ENCODE results near the gene NFXL1. TPM values are rescaled to one million over a fixed set of nuclear protein-coding genes. Genes with fewer than 3 reads are reported as not detected.
A peak's percentile ranks its signal among the peaks of the same experiment; 100 is the strongest.

The NFXL1 gene
- total RNA-seq, 4 donors from 2014 or later, result 3.7 to 10.8 (median 5.5) TPM

DNA sequence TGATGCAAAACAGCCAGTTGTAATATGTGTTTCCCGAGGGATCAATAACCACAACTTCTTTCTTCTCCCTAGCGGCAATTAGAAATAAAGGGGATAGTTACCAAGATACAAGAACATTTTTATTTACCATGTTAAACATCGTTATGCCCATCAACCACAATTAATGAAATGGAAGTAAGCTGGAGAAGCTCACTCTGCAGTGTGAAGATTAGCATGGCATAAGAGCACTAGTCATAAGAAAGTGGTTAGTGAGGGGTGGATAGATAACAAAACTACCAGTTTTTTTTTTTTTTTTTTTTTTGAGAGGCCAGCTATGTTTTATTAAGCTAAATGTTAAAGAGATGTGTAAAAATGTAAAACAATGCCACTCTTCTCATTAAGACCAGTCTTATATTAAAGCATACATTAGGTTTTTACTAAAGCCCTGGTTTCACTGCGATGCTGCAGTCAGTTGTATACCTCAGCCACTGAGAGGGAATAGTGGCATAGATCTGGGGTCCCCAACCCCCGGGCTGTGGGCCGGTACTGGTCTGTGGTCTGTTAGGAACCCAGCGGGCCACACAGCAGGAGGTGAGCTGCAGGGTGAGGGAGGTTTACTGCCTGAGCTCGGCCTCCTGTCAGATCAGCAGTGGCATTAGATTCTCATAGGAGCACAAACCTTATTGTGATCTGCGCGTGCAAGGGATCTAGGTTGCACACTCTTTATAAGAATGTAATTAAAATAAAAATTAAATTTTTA is 27.9 kb upstream of the NFXL1 start:
- in situ Hi-C loops (cut with MboI; ENCODE audit: low sequenced_read_pairs in 4 of 4), result loop anchor here in 3 of 4 donors (25.0 kb wide), 1 partner anchor 255 kb away; no protein-coding TSS in a partner anchor
- Histone ChIP-seq H3K9me3 (no peaks in the 10 kb centered on the region), H3K27me3 (no peaks in the 10 kb centered on the region), H3K36me3 (no peaks in the 10 kb centered on the region), H3K27ac (no peak overlapping the region), H3K4me3 (no peak overlapping the region), H3K4me1 (no peaks in the 10 kb centered on the region)
- ATAC-seq, result no peak
- DNase-seq, result no peak
- intact Hi-C loops (cut with DNase I; ENCODE audit: low total_unique reads), result no loop called here
- TF ChIP-seq CTCF (IDR thresholded peaks at IDR 0.05 in 4 of 5, conservative IDR thresholded peaks at IDR 0.05 in 1 of 5) (no peak), POLR2A (IDR thresholded peaks at IDR 0.05) (no peak)

- no peaks in the 10 kb centered on the region for H3K36me3 ChIP-seq
- H3K9me3 ChIP-seq, result no peaks in the 10 kb centered on the region
- H3K4me1 ChIP-seq, result no peaks in the 10 kb centered on the region
- intact Hi-C loops (cut with DNase I; ENCODE audit: low total_unique reads) (no loop called here), in situ Hi-C loops (cut with MboI; ENCODE audit: low sequenced_read_pairs in 4 of 4) (loop anchor here (10.0 to 25.0 kb wide), 2 partner anchors 252 to 255 kb away; no protein-coding TSS in a partner anchor)
- no peaks in the 10 kb centered on the region for H3K27me3 ChIP-seq
- DNase-seq (no peak), ATAC-seq (no peak)
- H3K4me3 ChIP-seq, result no peak overlapping the region
- H3K27ac ChIP-seq, result no peak overlapping the region
- TF ChIP-seq POLR2A (IDR thresholded peaks at IDR 0.05), result no peak
- TF ChIP-seq CTCF (IDR thresholded peaks at IDR 0.05 in 4 of 5, conservative IDR thresholded peaks at IDR 0.05 in 1 of 5), result no peak
Observed at GRCh38 chr4:47939456-47939855, 25.1 kb upstream of the NFXL1 start.

- TF ChIP-seq CTCF (IDR thresholded peaks at IDR 0.05 in 4 of 5, conservative IDR thresholded peaks at IDR 0.05 in 1 of 5) (no peak), POLR2A (IDR thresholded peaks at IDR 0.05) (no peak)
- no peaks in the 10 kb centered on the region for H3K4me1 ChIP-seq
- H3K27ac ChIP-seq, result no peak overlapping the region
- H3K4me3 ChIP-seq, result no peak overlapping the region
- H3K27me3 ChIP-seq, result no peaks in the 10 kb centered on the region
- intact Hi-C loops (cut with DNase I; ENCODE audit: low total_unique reads), result no loop called here
- H3K9me3 ChIP-seq, result no peaks in the 10 kb centered on the region
- no peak for DNase-seq
- in situ Hi-C loops (cut with MboI; ENCODE audit: low sequenced_read_pairs in 4 of 4), result loop anchor here (10.0 to 25.0 kb wide), 2 partner anchors 249 to 252 kb away; no protein-coding TSS in a partner anchor
- H3K36me3 ChIP-seq, result no peaks in the 10 kb centered on the region
- no peak for ATAC-seq
Observed at GRCh38 chr4:47936336-47936735, 22.0 kb upstream of the NFXL1 start.

GRCh38 chr4:47933840-47934239 is 19.5 kb upstream of the NFXL1 start:
- H3K27me3 ChIP-seq, result no peaks in the 10 kb centered on the region
- H3K36me3 ChIP-seq, result no peaks in the 10 kb centered on the region
- no peak overlapping the region for H3K4me3 ChIP-seq
- H3K27ac ChIP-seq, result no peak overlapping the region
- H3K4me1 ChIP-seq, result no peaks in the 10 kb centered on the region
- intact Hi-C loops (cut with DNase I; ENCODE audit: low total_unique reads) (loop anchor here (5.0 kb wide), 1 partner anchor 267 kb away; no protein-coding TSS in a partner anchor), in situ Hi-C loops (cut with MboI; ENCODE audit: low sequenced_read_pairs in 4 of 4) (loop anchor here (10.0 to 25.0 kb wide), 2 partner anchors 247 to 249 kb away; no protein-coding TSS in a partner anchor)
- peak in 4 of 5 experiments; percentile 26 to 60 (median 34) for TF ChIP-seq CTCF (IDR thresholded peaks at IDR 0.05 in 4 of 5, conservative IDR thresholded peaks at IDR 0.05 in 1 of 5)
- TF ChIP-seq POLR2A (IDR thresholded peaks at IDR 0.05), result no peak
- DNase-seq (no peak), ATAC-seq (no peak)
- H3K9me3 ChIP-seq, result no peaks in the 10 kb centered on the region
